GM06990 (cell line): ENCODE results near the gene UBE2I.

Source experiments
- DNase-seq: peaks from one replicate; pipeline ENCODE4 v3.0.0-alpha.2; 2011; ENCODE audit not compliant: insufficient read length; ENCODE audit errors: extremely low read depth
- H3K27me3 ChIP-seq: replicated peaks from 2 replicates; pipeline ENCODE4 v1.6.0; 2011; ENCODE audit warnings: low read length; ENCODE audit not compliant: control insufficient read depth, insufficient read depth
- H3K36me3 ChIP-seq: 2 replicates; pipeline ENCODE4 v1.5.1; 2011; ENCODE audit warnings: low read length; ENCODE audit not compliant: control insufficient read depth, insufficient read depth
- H3K4me3 ChIP-seq: replicated peaks from 2 replicates; pipeline ENCODE4 v1.5.1; 2011; ENCODE audit warnings: low read depth, mild to moderate bottlenecking, control low read depth, low read length
- TF ChIP-seq, protein P1 (sequence below): IDR thresholded peaks from 2 replicates; pipeline ENCODE4 v1.5.1; 2011; ENCODE audit warnings: low read length, control low read depth, mild to moderate bottlenecking, inconsistent platforms; ENCODE audit not compliant: insufficient read depth, poor library complexity, severe bottlenecking

The UBE2I gene

DNA sequence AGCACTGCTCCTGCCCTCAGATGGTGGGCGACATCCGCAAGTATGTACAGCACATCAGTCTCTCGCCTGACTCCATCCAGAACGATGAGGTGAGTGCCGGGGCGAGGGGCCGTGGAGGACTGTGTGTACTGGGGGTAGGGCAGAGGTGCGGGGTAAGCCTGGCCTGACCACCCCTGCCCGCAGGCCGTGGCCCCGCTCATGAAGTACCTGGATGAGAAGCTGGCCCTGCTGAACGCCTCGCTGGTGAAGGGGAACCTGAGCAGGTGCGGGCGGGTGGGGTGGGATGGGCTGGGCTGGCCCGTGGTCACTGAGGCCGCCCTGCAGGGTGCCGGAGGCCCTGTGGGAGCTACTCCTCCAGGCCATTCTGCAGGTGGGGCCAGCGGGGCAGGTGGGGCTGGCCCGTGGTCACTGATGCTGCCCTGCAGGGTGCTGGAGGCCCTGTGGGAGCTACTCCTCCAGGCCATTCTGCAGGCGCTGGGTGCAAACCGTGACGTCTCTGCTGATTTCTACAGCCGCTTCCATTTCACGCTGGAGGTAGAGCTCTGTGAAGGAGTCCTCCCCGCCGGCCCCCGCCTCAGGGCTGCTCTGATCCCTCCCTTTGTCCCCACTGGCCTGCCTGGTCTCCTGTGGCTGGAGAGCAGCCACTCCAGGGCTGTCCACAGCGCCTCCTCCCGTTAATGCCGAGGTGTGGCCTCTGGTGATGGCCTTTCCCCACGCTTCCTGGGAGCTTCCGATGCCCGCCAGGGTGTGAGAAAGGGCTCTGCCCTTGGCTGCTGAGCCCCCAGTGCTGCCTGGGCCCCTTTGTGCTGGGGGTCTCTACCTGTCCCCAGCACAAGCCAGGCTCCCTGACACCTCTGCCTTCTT is 37.2 kb downstream of the UBE2I start:
- TF ChIP-seq, protein P1, sequence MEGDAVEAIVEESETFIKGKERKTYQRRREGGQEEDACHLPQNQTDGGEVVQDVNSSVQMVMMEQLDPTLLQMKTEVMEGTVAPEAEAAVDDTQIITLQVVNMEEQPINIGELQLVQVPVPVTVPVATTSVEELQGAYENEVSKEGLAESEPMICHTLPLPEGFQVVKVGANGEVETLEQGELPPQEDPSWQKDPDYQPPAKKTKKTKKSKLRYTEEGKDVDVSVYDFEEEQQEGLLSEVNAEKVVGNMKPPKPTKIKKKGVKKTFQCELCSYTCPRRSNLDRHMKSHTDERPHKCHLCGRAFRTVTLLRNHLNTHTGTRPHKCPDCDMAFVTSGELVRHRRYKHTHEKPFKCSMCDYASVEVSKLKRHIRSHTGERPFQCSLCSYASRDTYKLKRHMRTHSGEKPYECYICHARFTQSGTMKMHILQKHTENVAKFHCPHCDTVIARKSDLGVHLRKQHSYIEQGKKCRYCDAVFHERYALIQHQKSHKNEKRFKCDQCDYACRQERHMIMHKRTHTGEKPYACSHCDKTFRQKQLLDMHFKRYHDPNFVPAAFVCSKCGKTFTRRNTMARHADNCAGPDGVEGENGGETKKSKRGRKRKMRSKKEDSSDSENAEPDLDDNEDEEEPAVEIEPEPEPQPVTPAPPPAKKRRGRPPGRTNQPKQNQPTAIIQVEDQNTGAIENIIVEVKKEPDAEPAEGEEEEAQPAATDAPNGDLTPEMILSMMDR: no peak
- DNase-seq: no peak
- H3K27me3 ChIP-seq: no peaks in the 10 kb centered on the region; the same call in 1 of the 2 replicates

GRCh38 chr16:1347286-1347855 is 37.9 kb downstream of the UBE2I start:
- DNase-seq: no peak
- peaks cover 5% of the 10 kb centered on the region for H3K36me3 ChIP-seq
- TF ChIP-seq, protein P1: no peak
- H3K4me3 ChIP-seq: no peak overlapping the region
- H3K27me3 ChIP-seq: no peaks in the 10 kb centered on the region; the same call in 1 of the 2 replicates

More for the DNA sequence above, 37.2 kb downstream of the UBE2I start:
- H3K36me3 ChIP-seq: peaks cover 5% of the 10 kb centered on the region
- H3K4me3 ChIP-seq: no peak overlapping the region

DNA sequence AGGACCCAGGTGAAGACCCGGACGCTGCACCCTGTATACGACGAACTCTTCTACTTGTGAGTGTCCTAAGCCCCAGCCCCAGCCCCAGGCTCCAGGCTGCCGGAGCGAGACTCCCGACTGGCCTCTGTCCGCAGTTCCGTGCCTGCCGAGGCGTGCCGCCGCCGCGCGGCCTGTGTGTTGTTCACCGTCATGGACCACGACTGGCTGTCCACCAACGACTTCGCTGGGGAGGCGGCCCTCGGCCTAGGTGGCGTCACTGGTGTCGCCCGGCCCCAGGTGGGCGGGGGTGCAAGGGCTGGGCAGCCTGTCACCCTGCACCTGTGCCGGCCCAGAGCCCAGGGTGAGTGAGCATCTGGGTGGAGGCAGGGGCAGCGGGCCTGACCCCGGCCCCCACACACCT is 38.5 kb downstream of the UBE2I start:
- Histone ChIP-seq H3K4me3 (no peak overlapping the region), H3K27me3 (no peaks in the 10 kb centered on the region; the same call in 1 of the 2 replicates), H3K36me3 (peaks cover 5% of the 10 kb centered on the region)
- TF ChIP-seq, protein P1: no peak
- DNase-seq: no peak

DNA sequence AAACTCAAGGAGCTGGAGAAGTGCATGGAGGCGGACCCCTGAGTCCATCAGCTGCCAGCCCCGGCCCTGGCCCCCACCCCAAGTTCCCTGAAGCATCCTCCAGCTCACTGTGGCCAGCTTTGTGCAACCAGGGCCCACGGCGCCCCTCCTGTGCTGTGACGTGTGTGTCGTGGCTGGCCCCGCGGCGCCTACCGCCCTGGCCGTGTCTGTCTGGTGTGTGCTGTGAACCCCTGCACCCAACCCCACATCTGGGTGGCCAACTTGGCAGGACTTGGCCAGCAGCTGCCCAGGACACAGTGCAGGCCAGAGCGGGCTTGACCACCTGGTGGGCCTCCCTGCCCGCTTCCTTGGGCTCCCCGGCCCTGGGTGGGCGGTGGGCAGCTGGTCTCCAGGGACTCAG is 39.0 kb downstream of the UBE2I start:
- H3K36me3 ChIP-seq: peaks cover 5% of the 10 kb centered on the region
- DNase-seq: no peak
- H3K27me3 ChIP-seq: no peaks in the 10 kb centered on the region; the same call in 1 of the 2 replicates
- TF ChIP-seq, protein P1: no peak
- H3K4me3 ChIP-seq: no peak overlapping the region

- peaks cover 5% of the 10 kb centered on the region for H3K36me3 ChIP-seq
- TF ChIP-seq, protein P1: no peak
- no peaks in the 10 kb centered on the region for H3K27me3 ChIP-seq
- H3K4me3 ChIP-seq: no peak overlapping the region
- no peak for DNase-seq
Measured at GRCh38 chr16:1348926-1349325, 39.5 kb downstream of the UBE2I start.
